GM12878 (cell line): ENCODE data around the gene SERPINB5. TPM values are rescaled to one million over a fixed set of nuclear protein-coding genes. Genes with fewer than 3 reads are reported as not detected.

Experiments used
- ATAC-seq: fragments of 200-7000 bp; cut with Tn5 transposase; 3 replicates; pipeline ENCODE4 v1.9.1; 2020; ENCODE audit warnings: mild to moderate bottlenecking, moderate library complexity
- BruUV-seq: library from RNA; stranded (reverse); fragments of 400-500 nt; replicated peaks from 2 replicates; lab custom pipeline; 2021; lab: Mats Ljungman, UMichigan
- CTCF ChIA-PET: fragments of 300-600 bp; sonication (Branson Sonifier 250); formaldehyde crosslinking; extraction: SDS; loops from one replicate; lab custom pipeline; 2021; ENCODE audit warnings: inconsistent platforms; lab: Yijun Ruan, JAX
- POLR2A ChIA-PET: fragments of 350-600 bp; formaldehyde crosslinking; extraction: SDS; loops from one replicate; lab custom pipeline; 2021; ENCODE audit warnings: inconsistent platforms; lab: Charles Lee
- RAD21 ChIA-PET: fragments of 300-600 bp; sonication (Branson Sonifier 250); formaldehyde crosslinking; loops from one replicate; lab custom pipeline; 2023; ENCODE audit warnings: antibody characterized with exemption; ENCODE audit not compliant: unreplicated experiment; lab: Charles Lee
- SMC1A ChIA-PET: fragments of 300-600 bp; sonication (Branson Sonifier 250); formaldehyde crosslinking; loops from one replicate; lab custom pipeline; 2023; ENCODE audit not compliant: unreplicated experiment, uncharacterized antibody; lab: Charles Lee
- DNase-seq: peaks from one replicate; pipeline ENCODE4 v3.0.0-alpha.2; 2011; ENCODE audit warnings: low read depth, low spot score
- FAIRE-seq: peaks from 3 replicates; lab custom pipeline; 2011; peaks lifted over from hg19 to GRCh38; lab: Jason Lieb, UNC
- H2AFZ ChIP-seq: 2 replicates; pipeline ENCODE4 v1.6.0; 2011; ENCODE audit warnings: low read depth, low read length, control low read depth; ENCODE audit not compliant: control insufficient read depth
- H3K27ac ChIP-seq: 2 replicates; pipeline ENCODE4 v1.5.1; 2011; ENCODE audit warnings: control low read depth; ENCODE audit not compliant: control insufficient read depth, insufficient read depth
- H3K27me3 ChIP-seq, 2 experiments: replicated peaks in 1 of 2; 2 replicates each; pipeline versions ENCODE4 v1.6.0 to v1.6.1; 2011; ENCODE audit warnings: low read length in 1 of 2; ENCODE audit not compliant: control insufficient read depth in 2 of 2, insufficient read depth in 2 of 2
- H3K36me3 ChIP-seq, 2 experiments: 2 replicates each; pipeline ENCODE4 v1.5.1; 2011; ENCODE audit warnings: low read length in 1 of 2; ENCODE audit not compliant: control insufficient read depth in 2 of 2, insufficient read depth in 2 of 2
- H3K4me1 ChIP-seq: 2 replicates; pipeline ENCODE4 v1.6.1; 2011; ENCODE audit warnings: mild to moderate bottlenecking, low read length, moderate library complexity, mixed read lengths; ENCODE audit not compliant: control insufficient read depth, insufficient read depth
- H3K4me2 ChIP-seq: 2 replicates; pipeline ENCODE4 v1.6.0; 2011; ENCODE audit warnings: control low read depth; ENCODE audit not compliant: control insufficient read depth, insufficient read depth
- H3K4me3 ChIP-seq: fragments of 200-600 bp; sonication (generic); 2 replicates; pipeline ENCODE4 v1.5.1; 2016
- H3K79me2 ChIP-seq: 2 replicates; pipeline ENCODE4 v1.6.0; 2011; ENCODE audit warnings: low read length; ENCODE audit not compliant: control insufficient read depth, insufficient read depth
- H3K9ac ChIP-seq: 2 replicates; pipeline ENCODE4 v1.8.0; 2011; ENCODE audit warnings: low read length, control low read depth, mixed read lengths; ENCODE audit not compliant: control insufficient read depth, insufficient read depth
- H3K9me3 ChIP-seq: replicated peaks from 3 replicates; pipeline ENCODE4 v1.5.1; 2011; ENCODE audit warnings: mild to moderate bottlenecking, low read length; ENCODE audit not compliant: control insufficient read depth, insufficient read depth
- H4K20me1 ChIP-seq: 2 replicates; pipeline ENCODE4 v1.6.0; 2011; ENCODE audit not compliant: control insufficient read depth, insufficient read depth
- CUX1 ChIP-seq: IDR thresholded peaks from 2 replicates; pipeline ENCODE4 v1.6.1; 2012; ENCODE audit warnings: improper control_type of control experiment, low read depth, low read length; ENCODE audit not compliant: insufficient replicate concordance
- EED ChIP-seq: sonication (generic); IDR thresholded peaks from 2 replicates; pipeline ENCODE4 v1.6.1; 2016; ENCODE audit warnings: antibody characterized with exemption, low read depth
- JUNB ChIP-seq: IDR thresholded peaks from 2 replicates; pipeline ENCODE4 v1.6.1; 2016; ENCODE audit warnings: antibody characterized with exemption, mild to moderate bottlenecking
- KDM1A ChIP-seq: fragments of 200-600 bp; sonication (generic); IDR thresholded peaks from 2 replicates; pipeline ENCODE4 v1.6.1; 2016; ENCODE audit warnings: borderline replicate concordance
- MEF2B ChIP-seq: fragments of 450-650 bp; IDR thresholded peaks from 2 replicates; pipeline ENCODE4 v1.6.1; 2018; ENCODE audit warnings: mild to moderate bottlenecking, moderate library complexity; ENCODE audit not compliant: partially characterized antibody, poor library complexity, severe bottlenecking
- MXI1 ChIP-seq: fragments of 150-350 bp; IDR thresholded peaks from 2 replicates; pipeline ENCODE4 v1.6.1; 2011; ENCODE audit warnings: low read depth, mild to moderate bottlenecking, inconsistent platforms, low read length, improper control_type of control experiment
- POLR2A ChIP-seq: IDR thresholded peaks from 2 replicates; pipeline ENCODE4 v1.6.1; 2011; ENCODE audit warnings: low read depth, mild to moderate bottlenecking, low read length
- POU2F2 ChIP-seq: IDR thresholded peaks from 3 replicates; pipeline ENCODE4 v1.6.1; 2011; ENCODE audit warnings: low read depth, mild to moderate bottlenecking, low read length, borderline replicate concordance
- SIN3A ChIP-seq: IDR thresholded peaks from 2 replicates; pipeline ENCODE4 v1.6.1; 2012; ENCODE audit warnings: low read depth, low read length, improper control_type of control experiment
- SMAD1 ChIP-seq: fragments of 450-650 bp; IDR thresholded peaks from 2 replicates; pipeline ENCODE4 v1.6.1; 2018; ENCODE audit warnings: mild to moderate bottlenecking, low read depth; ENCODE audit not compliant: partially characterized antibody
- SUPT20H ChIP-seq: IDR thresholded peaks from 2 replicates; pipeline ENCODE4 v1.6.1; 2011; ENCODE audit warnings: low read depth, mild to moderate bottlenecking, low read length, moderate library complexity, borderline replicate concordance; ENCODE audit not compliant: control insufficient read depth
- TCF3 ChIP-seq: IDR thresholded peaks from 2 replicates; pipeline ENCODE4 v1.6.1; 2012; ENCODE audit warnings: low read depth, mild to moderate bottlenecking, low read length, borderline replicate concordance; ENCODE audit not compliant: insufficient read depth
- YBX1 ChIP-seq: fragments of 450-650 bp; IDR thresholded peaks from 2 replicates; pipeline ENCODE4 v1.6.1; 2016; ENCODE audit warnings: antibody characterized with exemption
- WGBS: methylation state at CpG from one replicate; pipeline ENCODE4 v1.1.6; 2016; ENCODE audit warnings: low lambda C conversion rate; ENCODE audit not compliant: insufficient replicate concordance, insufficient coverage; ENCODE audit errors: missing lambda C conversion rate; 5-methylcytosine and 5-hydroxymethylcytosine counted together
- in situ Hi-C: fragments of 300-500 bp; cut with MboI; formaldehyde crosslinking; loops from 9 replicates; pipeline ENCODE4 v1.14.3; 2018; ENCODE audit warnings: mixed read lengths
- intact Hi-C: fragments of 100-400 bp; cut with micrococcal nuclease; formaldehyde crosslinking; loops from one replicate; pipeline ENCODE4 v1.14.2; 2022; ENCODE audit not compliant: unreplicated experiment
- polyA plus RNA-seq, 11 experiments: library from polyadenylated mRNA; depleted of rRNA in 4 of 11; unstranded in 6 of 11; stranded (reverse) in 5 of 11; fragments of >200 nt; fragmentation: Nextera tagmentation in 4 of 11; fragmentation: Illumina TruSeq in 1 of 11; extraction: Ambion mirVana in 4 of 11; extraction: Trizol in 1 of 11; gene quantifications; 1 replicate in 1 of 11; 2 replicates in 10 of 11; pipeline versions ENCODE4 v1.2.1 to v1.2.3, GENCODE V29; 2011 to 2016; ENCODE audit warnings: inconsistent platforms in 2 of 11, missing spikeins in 2 of 11, low read depth in 1 of 11
- total RNA-seq, 4 experiments: library from RNA; depleted of rRNA in 3 of 4; stranded (reverse); fragments of >200 nt in 3 of 4; fragmentation: Illumina TruSeq in 1 of 4; extraction: Trizol in 1 of 4; gene quantifications; 2 replicates each; pipeline versions ENCODE4 v1.2.1 to v1.2.3, GENCODE V29; 2013 to 2021
- TF ChIP-seq, protein P1 (sequence below), 3 experiments: IDR thresholded peaks in 2 of 3; conservative IDR thresholded peaks in 1 of 3; 2 replicates each; pipeline ENCODE4 v1.5.1; 2011; ENCODE audit warnings: low read depth in 3 of 3, low read length in 3 of 3, mild to moderate bottlenecking in 3 of 3, control low read depth in 2 of 3, moderate library complexity in 2 of 3, inconsistent platforms in 1 of 3, mixed read lengths in 1 of 3; ENCODE audit not compliant: control insufficient read depth in 2 of 3, insufficient read depth in 1 of 3; ENCODE audit errors: extremely low read depth in 1 of 3
- TF ChIP-seq, protein P2 (sequence below): IDR thresholded peaks from 2 replicates; pipeline ENCODE4 v1.6.1; 2011; ENCODE audit warnings: mild to moderate bottlenecking, low read depth, low read length, moderate library complexity; ENCODE audit not compliant: insufficient replicate concordance

The SERPINB5 gene
- total and polyA plus RNA-seq, 10 of the 15 experiments (the other 5 are each of a cell fraction or from before 2014, with no cell fraction given): 0.03 to 0.04 TPM; not detected in 8

DNA sequence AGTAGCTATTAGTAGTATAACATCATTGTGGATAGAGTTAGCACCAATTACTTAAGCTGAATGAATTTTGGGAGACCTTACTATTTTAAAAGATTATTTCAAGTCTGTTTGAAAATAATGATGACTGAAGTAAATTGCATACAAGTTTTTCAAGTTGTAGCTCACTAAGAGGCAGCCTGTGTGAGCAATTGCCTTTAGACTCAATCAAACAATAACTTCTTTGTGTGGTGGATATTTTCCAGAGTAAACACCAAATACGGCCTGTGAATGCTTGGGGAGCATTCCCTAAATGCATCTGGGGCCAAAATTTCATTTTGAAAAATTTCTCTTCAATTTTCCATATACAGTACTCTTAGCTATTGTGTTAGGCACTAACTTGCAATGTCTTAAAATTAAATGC is 73.3 kb downstream of the SERPINB5 start:
- H4K20me1 ChIP-seq: no peaks in the 10 kb centered on the region
- no peak overlapping the region for H3K4me3 ChIP-seq
- ChIA-PET CTCF (interaction anchor here (0.8 to 2.1 kb wide), 7 partner anchors 13 to 39 kb away, joined by 3 to 11 read pairs (median 5); no protein-coding TSS in a partner anchor), SMC1A (interaction anchor here (0.6 to 2.1 kb wide), 6 partner anchors 9 to 31 kb away, joined by 3 to 8 read pairs (median 3); no protein-coding TSS in a partner anchor), RAD21 (interaction anchor here (1.3 kb wide), 1 partner anchor 28 kb away, joined by 5 read pairs; no protein-coding TSS in a partner anchor), POLR2A (no interaction called here)
- H3K4me2 ChIP-seq: no peak overlapping the region
- BruUV-seq: no TSS peak
- WGBS: 0% methylated on average over 1 of the region's 1 CpG
- no peaks in the 10 kb centered on the region for H3K9me3 ChIP-seq
- no peak overlapping the region for H3K9ac ChIP-seq
- no peak overlapping the region for H2AFZ ChIP-seq
- no peaks in the 10 kb centered on the region for H3K4me1 ChIP-seq
- H3K27ac ChIP-seq: no peak overlapping the region
- no peak for ATAC-seq
- H3K27me3 ChIP-seq: no peaks in the 10 kb centered on the region; a peak in 1 of 4 replicates
- in situ Hi-C loops: no loop called here
- H3K79me2 ChIP-seq: no peaks in the 10 kb centered on the region
- no peak for DNase-seq
- intact Hi-C loops: no loop called here
- no peaks in the 10 kb centered on the region for H3K36me3 ChIP-seq
- FAIRE-seq: no peak
- TF ChIP-seq EED (no peak), YBX1 (no peak), CUX1 (no peak), KDM1A (no peak), POLR2A (no peak), TCF3 (no peak), MEF2B (no peak), SIN3A (no peak), SMAD1 (no peak), JUNB (no peak), MXI1 (no peak), POU2F2 (no peak), SUPT20H (no peak)
- TF ChIP-seq, protein P1, sequence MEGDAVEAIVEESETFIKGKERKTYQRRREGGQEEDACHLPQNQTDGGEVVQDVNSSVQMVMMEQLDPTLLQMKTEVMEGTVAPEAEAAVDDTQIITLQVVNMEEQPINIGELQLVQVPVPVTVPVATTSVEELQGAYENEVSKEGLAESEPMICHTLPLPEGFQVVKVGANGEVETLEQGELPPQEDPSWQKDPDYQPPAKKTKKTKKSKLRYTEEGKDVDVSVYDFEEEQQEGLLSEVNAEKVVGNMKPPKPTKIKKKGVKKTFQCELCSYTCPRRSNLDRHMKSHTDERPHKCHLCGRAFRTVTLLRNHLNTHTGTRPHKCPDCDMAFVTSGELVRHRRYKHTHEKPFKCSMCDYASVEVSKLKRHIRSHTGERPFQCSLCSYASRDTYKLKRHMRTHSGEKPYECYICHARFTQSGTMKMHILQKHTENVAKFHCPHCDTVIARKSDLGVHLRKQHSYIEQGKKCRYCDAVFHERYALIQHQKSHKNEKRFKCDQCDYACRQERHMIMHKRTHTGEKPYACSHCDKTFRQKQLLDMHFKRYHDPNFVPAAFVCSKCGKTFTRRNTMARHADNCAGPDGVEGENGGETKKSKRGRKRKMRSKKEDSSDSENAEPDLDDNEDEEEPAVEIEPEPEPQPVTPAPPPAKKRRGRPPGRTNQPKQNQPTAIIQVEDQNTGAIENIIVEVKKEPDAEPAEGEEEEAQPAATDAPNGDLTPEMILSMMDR (IDR thresholded peaks at IDR 0.05 in 2 of 3, conservative IDR thresholded peaks at IDR 0.05 in 1 of 3; ENCODE audit: control insufficient read depth in 2 of 3, extremely low read depth in 1 of 3, insufficient read depth in 1 of 3, low read depth in 3 of 3, low read length in 3 of 3): no peak
- TF ChIP-seq, protein P2, sequence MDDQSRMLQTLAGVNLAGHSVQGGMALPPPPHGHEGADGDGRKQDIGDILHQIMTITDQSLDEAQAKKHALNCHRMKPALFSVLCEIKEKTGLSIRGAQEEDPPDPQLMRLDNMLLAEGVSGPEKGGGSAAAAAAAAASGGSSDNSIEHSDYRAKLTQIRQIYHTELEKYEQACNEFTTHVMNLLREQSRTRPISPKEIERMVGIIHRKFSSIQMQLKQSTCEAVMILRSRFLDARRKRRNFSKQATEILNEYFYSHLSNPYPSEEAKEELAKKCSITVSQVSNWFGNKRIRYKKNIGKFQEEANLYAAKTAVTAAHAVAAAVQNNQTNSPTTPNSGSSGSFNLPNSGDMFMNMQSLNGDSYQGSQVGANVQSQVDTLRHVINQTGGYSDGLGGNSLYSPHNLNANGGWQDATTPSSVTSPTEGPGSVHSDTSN: no peak
